Measurements from ENCODE around the gene OAT. TPM values are rescaled to one million over a fixed set of nuclear protein-coding genes. Genes with fewer than 3 reads are reported as not detected.
"Not testable (repeated sequence)": the region's sequence is repeated elsewhere in the genome, so short reads cannot be mapped to it uniquely, and the experiment has no call there.

OAT gene
- total and polyA plus RNA-seq, 3 donors from 2014 or later = 110 to 129 (median 115) TPM

DNA sequence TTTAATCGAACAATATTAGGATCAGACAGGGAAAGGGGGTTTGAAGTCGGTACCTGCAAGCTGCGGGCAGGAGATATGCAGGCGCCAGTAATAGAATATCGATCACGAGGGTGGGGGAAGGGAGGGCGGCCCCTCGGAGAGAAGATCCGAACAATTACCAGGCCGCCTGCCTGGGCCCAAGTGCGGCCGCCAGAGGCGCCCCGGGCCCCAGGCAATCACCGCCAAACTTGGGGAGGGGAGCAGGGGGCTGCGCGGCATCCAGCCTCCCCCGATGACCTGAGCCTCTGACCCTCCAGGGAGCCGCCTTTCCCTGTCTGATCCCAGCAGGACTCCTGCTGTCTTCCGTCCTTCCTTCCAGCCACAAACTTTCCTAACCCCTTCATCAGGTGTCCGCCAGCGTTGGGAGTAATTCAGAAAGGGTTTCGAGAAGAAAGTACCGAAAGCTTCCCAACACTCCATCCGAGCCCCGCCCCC lies 30.0 kb upstream of the OAT start:
- DNase-seq = no peak
- Histone ChIP-seq H3K27ac (no peak overlapping the region), H3K4me1 (peaks cover 15% of the 10 kb centered on the region), H3K4me3 (peak overlapping the region in 1 of 2 donors; percentile 31), H3K36me3 (ENCODE audit: low read depth, missing control alignments) (no peaks in the 10 kb centered on the region), H3K9me3 (no peaks in the 10 kb centered on the region), H3K27me3 (peaks cover 5% of the 10 kb centered on the region)
- intact Hi-C loops (cut with DNase I; ENCODE audit: low total_unique reads) = no loop called here
- 2 to 3% methylated on average over 11 to 26 of the region's 26 CpGs for WGBS, 2 donors
- TF ChIP-seq POLR2A (IDR thresholded peaks at IDR 0.05) = no peak
- TF ChIP-seq CTCF (IDR thresholded peaks at IDR 0.05) = no peak

GRCh38 chr10:124447751-124448466 lies 29.2 kb upstream of the OAT start:
- no peak overlapping the region for H3K27ac ChIP-seq
- no peaks in the 10 kb centered on the region for H3K36me3 ChIP-seq (ENCODE audit: low read depth, missing control alignments)
- H3K4me3 ChIP-seq = peak overlapping the region in 1 of 2 donors; percentile 10
- peaks cover 5% of the 10 kb centered on the region for H3K27me3 ChIP-seq
- H3K9me3 ChIP-seq = no peaks in the 10 kb centered on the region
- 3 to 4% methylated on average over 39 to 60 of the region's 60 CpGs for WGBS, 2 donors
- TF ChIP-seq POLR2A (IDR thresholded peaks at IDR 0.05) = no peak
- TF ChIP-seq CTCF (IDR thresholded peaks at IDR 0.05) = no peak
- intact Hi-C loops (cut with DNase I; ENCODE audit: low total_unique reads) = no loop called here
- H3K4me1 ChIP-seq = peaks cover 15% of the 10 kb centered on the region
- DNase-seq = peak; percentile 35

DNA sequence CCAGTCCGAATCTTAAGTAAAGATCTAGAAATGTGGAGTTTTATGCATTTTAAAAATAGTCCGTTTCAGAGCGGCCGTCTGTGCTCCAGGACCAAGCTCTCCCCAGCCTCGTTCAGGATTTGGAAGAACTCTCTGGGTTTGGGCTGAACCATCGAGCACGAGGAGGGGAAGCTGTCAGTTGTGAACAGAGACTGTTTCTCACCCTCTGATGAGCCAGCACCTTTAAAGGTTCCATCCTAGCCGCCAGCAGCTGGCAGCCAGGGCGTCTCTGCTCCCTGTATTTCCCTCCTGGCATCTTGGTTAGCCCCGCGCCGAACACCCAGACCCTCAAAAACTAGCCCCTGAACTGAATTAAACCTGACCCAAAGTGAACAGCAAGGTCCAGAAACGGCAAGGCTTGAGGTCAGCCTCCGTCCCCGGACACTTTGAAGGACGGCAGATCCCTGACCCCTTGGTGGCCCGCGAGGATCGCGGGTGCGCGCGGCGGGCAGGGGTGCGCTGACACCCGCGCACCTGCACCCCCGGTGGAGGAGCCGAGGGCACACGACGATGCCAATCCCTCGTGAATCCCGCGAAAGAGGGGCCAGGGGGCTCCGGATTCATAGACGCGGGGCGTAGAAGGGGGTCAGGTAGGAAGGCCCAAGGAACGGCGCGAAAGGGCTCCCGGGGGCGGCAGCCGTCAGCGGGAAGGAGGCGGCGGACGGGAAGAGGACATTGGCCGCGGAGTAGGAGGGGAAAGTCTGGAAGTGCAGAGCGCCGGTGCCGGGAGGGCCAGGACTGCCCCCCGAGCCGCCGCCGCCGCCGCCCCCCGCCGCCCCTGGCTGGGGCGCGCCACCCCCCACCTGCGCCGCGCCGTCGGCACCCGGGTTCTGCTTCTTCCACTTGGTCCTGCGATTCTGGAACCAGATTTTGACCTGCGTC lies 28.4 kb upstream of the OAT start:
- no peaks in the 10 kb centered on the region for H3K9me3 ChIP-seq
- no peak overlapping the region for H3K27ac ChIP-seq
- no peak for DNase-seq
- H3K27me3 ChIP-seq = peaks cover 5% of the 10 kb centered on the region
- TF ChIP-seq CTCF (IDR thresholded peaks at IDR 0.05) = no peak
- TF ChIP-seq POLR2A (IDR thresholded peaks at IDR 0.05) = no peak
- H3K36me3 ChIP-seq (ENCODE audit: low read depth, missing control alignments) = no peaks in the 10 kb centered on the region
- no peak overlapping the region for H3K4me3 ChIP-seq
- intact Hi-C loops (cut with DNase I; ENCODE audit: low total_unique reads) = no loop called here
- 10 to 20% methylated on average over 30 to 71 of the region's 71 CpGs for WGBS, 2 donors
- H3K4me1 ChIP-seq = peaks cover 15% of the 10 kb centered on the region

- H3K27me3 ChIP-seq; H3K27ac ChIP-seq; H3K4me3 ChIP-seq; DNase-seq; H3K4me1 ChIP-seq; intact Hi-C loops (cut with DNase I; ENCODE audit: low total_unique reads); H3K9me3 ChIP-seq; H3K36me3 ChIP-seq (ENCODE audit: low read depth, missing control alignments): not testable (repeated sequence)
- 75 to 86% methylated on average over 5 of the region's 5 CpGs for WGBS, 2 donors
These were observed 23.0 kb upstream of the OAT start for GRCh38 chr10:124441694-124442093.

GRCh38 chr10:124436191-124436638 lies 17.5 kb upstream of the OAT start:
- no peaks in the 10 kb centered on the region for H3K36me3 ChIP-seq (ENCODE audit: low read depth, missing control alignments)
- DNase-seq = no peak

GRCh38 chr10:124435683-124436082 lies 17.0 kb upstream of the OAT start:
- H3K4me1 ChIP-seq; DNase-seq; intact Hi-C loops (cut with DNase I; ENCODE audit: low total_unique reads); H3K27me3 ChIP-seq; H3K4me3 ChIP-seq; H3K36me3 ChIP-seq (ENCODE audit: low read depth, missing control alignments); H3K9me3 ChIP-seq; H3K27ac ChIP-seq: not testable (repeated sequence)
- WGBS, 2 donors = 91 to 94% methylated on average over 4 of the region's 4 CpGs

More at GRCh38 chr10:124436191-124436638, 17.5 kb upstream of the OAT start:
- intact Hi-C loops (cut with DNase I; ENCODE audit: low total_unique reads) = no loop called here
- no peaks in the 10 kb centered on the region for H3K4me1 ChIP-seq
- H3K9me3 ChIP-seq = no peaks in the 10 kb centered on the region
- TF ChIP-seq POLR2A (IDR thresholded peaks at IDR 0.05) = no peak
- no peak for TF ChIP-seq CTCF (IDR thresholded peaks at IDR 0.05)
- no peaks in the 10 kb centered on the region for H3K27me3 ChIP-seq
- WGBS, 2 donors = 87% methylated on average over 8 of the region's 8 CpGs
- H3K4me3 ChIP-seq = no peak overlapping the region
- H3K27ac ChIP-seq = no peak overlapping the region

All from testis (tissue), 3 donors.